Loucy (cell line): ENCODE results near the gene IL3RA.

Source experiments
- H2AFZ ChIP-seq: fragments of 200-600 bp; sonication (generic); 2 replicates; pipeline ENCODE4 v1.6.0; 2016; ENCODE audit warnings: antibody characterized with exemption, mild to moderate bottlenecking, low read length, moderate library complexity
- H3F3A ChIP-seq: fragments of 200-600 bp; 2 replicates; pipeline ENCODE4 v1.6.0; 2016; ENCODE audit warnings: antibody characterized with exemption, low read depth, mild to moderate bottlenecking
- H3K27me3 ChIP-seq: fragments of 200-600 bp; sonication (generic); 2 replicates; pipeline ENCODE4 v1.6.1; 2014; ENCODE audit warnings: low read length, mild to moderate bottlenecking; ENCODE audit not compliant: insufficient read depth, poor library complexity, severe bottlenecking
- H3K36me3 ChIP-seq: fragments of 200-600 bp; sonication (generic); 2 replicates; pipeline ENCODE4 v1.6.1; 2016; ENCODE audit warnings: low read length; ENCODE audit not compliant: insufficient read depth
- H3K4me1 ChIP-seq: fragments of 200-600 bp; sonication (generic); 2 replicates; pipeline ENCODE4 v1.5.1; 2014; ENCODE audit warnings: low read length, mild to moderate bottlenecking; ENCODE audit not compliant: insufficient read depth, poor library complexity, severe bottlenecking
- H3K4me2 ChIP-seq: fragments of 200-600 bp; sonication (generic); 2 replicates; pipeline ENCODE4 v1.6.0; 2014; ENCODE audit warnings: antibody characterized with exemption, low read length, low read depth, mild to moderate bottlenecking; ENCODE audit not compliant: poor library complexity, severe bottlenecking
- H3K4me3 ChIP-seq: fragments of 200-600 bp; sonication (generic); 2 replicates; pipeline ENCODE4 v1.5.1; 2014; ENCODE audit warnings: low read length, mild to moderate bottlenecking, mixed read lengths; ENCODE audit not compliant: poor library complexity, severe bottlenecking
- H3K79me2 ChIP-seq: fragments of 200-600 bp; sonication (generic); 2 replicates; pipeline ENCODE4 v1.6.1; 2014; ENCODE audit warnings: low read length; ENCODE audit not compliant: insufficient read depth
- H3K9ac ChIP-seq: fragments of 200-600 bp; sonication (generic); 2 replicates; pipeline ENCODE4 v1.6.0; 2014; ENCODE audit warnings: mild to moderate bottlenecking, low read depth, low read length, moderate library complexity; ENCODE audit not compliant: poor library complexity, severe bottlenecking
- H3K9me2 ChIP-seq: fragments of 200-600 bp; sonication (generic); replicated peaks from 2 replicates; pipeline ENCODE4 v1.6.1; 2016; ENCODE audit warnings: low read depth, low read length, mixed read lengths
- H3K9me3 ChIP-seq: fragments of 200-600 bp; sonication (generic); 2 replicates; pipeline ENCODE4 v1.6.1; 2014; ENCODE audit warnings: mild to moderate bottlenecking, antibody characterized with exemption, low read length, low read depth; ENCODE audit not compliant: insufficient read depth
- H4K20me1 ChIP-seq: fragments of 200-600 bp; sonication (generic); 2 replicates; pipeline ENCODE4 v1.6.0; 2014; ENCODE audit warnings: antibody characterized with exemption, low read length, mild to moderate bottlenecking; ENCODE audit not compliant: insufficient read depth, poor library complexity, severe bottlenecking
- CTCF ChIP-seq: fragments of 200-600 bp; sonication (generic); conservative IDR thresholded peaks from 2 replicates; pipeline ENCODE4 v1.5.1; 2014; ENCODE audit warnings: mild to moderate bottlenecking, antibody characterized with exemption, low read length
- EZH2phosphoT487 ChIP-seq: fragments of 200-600 bp; IDR thresholded peaks from 2 replicates; pipeline ENCODE4 v1.6.1; 2018; ENCODE audit warnings: antibody characterized with exemption, mild to moderate bottlenecking, moderate library complexity, borderline replicate concordance

Gene IL3RA

GRCh38 chrX:1385253-1386223, 49.0 kb downstream of the IL3RA start:
- TF ChIP-seq CTCF (no peak), EZH2phosphoT487 (no peak)
- peaks cover 33% of the 10 kb centered on the region for H3K79me2 ChIP-seq
- H3F3A ChIP-seq: no peaks in the 10 kb centered on the region
- no peak overlapping the region for H2AFZ ChIP-seq
- no peaks in the 10 kb centered on the region for H3K9me2 ChIP-seq
- peaks cover 26% of the 10 kb centered on the region for H4K20me1 ChIP-seq
- H3K9me3 ChIP-seq: no peaks in the 10 kb centered on the region
- no peak overlapping the region for H3K9ac ChIP-seq
- H3K4me2 ChIP-seq: no peak overlapping the region
- no peaks in the 10 kb centered on the region for H3K27me3 ChIP-seq
- H3K4me1 ChIP-seq: no peaks in the 10 kb centered on the region
- no peak overlapping the region for H3K4me3 ChIP-seq
- peaks cover 58% of the 10 kb centered on the region; the same call in 1 of the 2 replicates for H3K36me3 ChIP-seq

GRCh38 chrX:1386338-1387127, 49.9 kb downstream of the IL3RA start:
- Histone ChIP-seq H2AFZ (no peak overlapping the region), H3K4me2 (no peak overlapping the region), H3K79me2 (peaks cover 43% of the 10 kb centered on the region), H3K9me2 (no peaks in the 10 kb centered on the region), H3K4me1 (no peaks in the 10 kb centered on the region), H3F3A (no peaks in the 10 kb centered on the region), H3K9me3 (no peaks in the 10 kb centered on the region), H3K36me3 (peaks cover 58% of the 10 kb centered on the region; the same call in 1 of the 2 replicates), H3K4me3 (no peak overlapping the region), H4K20me1 (peaks cover 35% of the 10 kb centered on the region), H3K27me3 (no peaks in the 10 kb centered on the region), H3K9ac (no peak overlapping the region)
- TF ChIP-seq EZH2phosphoT487 (no peak), CTCF (no peak)

- Histone ChIP-seq H3K4me2 (no peak overlapping the region), H3K9ac (no peak overlapping the region), H3K79me2 (peaks cover 45% of the 10 kb centered on the region)
Observed at GRCh38 chrX:1387141-1387776, 50.7 kb downstream of the IL3RA start.

More at GRCh38 chrX:1387141-1387776, 50.7 kb downstream of the IL3RA start:
- Histone ChIP-seq H3K27me3 (no peaks in the 10 kb centered on the region), H2AFZ (no peak overlapping the region), H4K20me1 (peaks cover 38% of the 10 kb centered on the region), H3K9me2 (no peaks in the 10 kb centered on the region), H3K4me3 (no peak overlapping the region), H3F3A (no peaks in the 10 kb centered on the region), H3K9me3 (no peaks in the 10 kb centered on the region), H3K36me3 (peaks cover 58% of the 10 kb centered on the region; the same call in 1 of the 2 replicates), H3K4me1 (no peaks in the 10 kb centered on the region)
- TF ChIP-seq CTCF (no peak), EZH2phosphoT487 (no peak)
